Left ventricle myocardium inferior (tissue), 1 donor: ENCODE data around the gene CDH4. TPM values are rescaled to one million over a fixed set of nuclear protein-coding genes. Genes with fewer than 3 reads are reported as not detected.

Experiments
- DNase-seq: peaks from one replicate; pipeline ENCODE4 v3.0.0-alpha.2; 2020
- H3K27ac ChIP-seq: fragments of 200-600 bp; replicated peaks from 2 replicates; pipeline ENCODE4 v1.8.0; 2021
- H3K27me3 ChIP-seq: fragments of 200-600 bp; 2 replicates; pipeline ENCODE4 v1.8.0; 2021; ENCODE audit warnings: low read depth
- H3K36me3 ChIP-seq: fragments of 200-600 bp; 2 replicates; pipeline ENCODE4 v1.8.0; 2021
- H3K4me1 ChIP-seq: fragments of 200-600 bp; 2 replicates; pipeline ENCODE4 v1.8.0; 2021
- H3K4me3 ChIP-seq: fragments of 200-600 bp; 2 replicates; pipeline ENCODE4 v1.8.0; 2021; ENCODE audit warnings: mild to moderate bottlenecking, moderate library complexity
- H3K9me3 ChIP-seq: fragments of 200-600 bp; replicated peaks from 2 replicates; pipeline ENCODE4 v1.8.0; 2021
- intact Hi-C: fragments of 100-400 bp; cut with micrococcal nuclease; formaldehyde crosslinking; loops from one replicate; pipeline ENCODE4 v1.11.0; 2022
- total RNA-seq: library from RNA; stranded (reverse); fragmentation: NEBNext Ultra II Directional; extraction: Animal tissue kit (Norgen Biotek cat#: 25700); gene quantifications from one replicate; pipeline ENCODE4 v1.2.1, GENCODE V29; 2021
- TF ChIP-seq, protein P1 (sequence below): fragments of 200-600 bp; IDR thresholded peaks from 2 replicates; pipeline ENCODE4 v1.8.0; 2021; ENCODE audit warnings: antibody characterized with exemption, mild to moderate bottlenecking, borderline replicate concordance
- donor health status: DM: no; HTN: yes; CAD: no; lungs with severe emphysema.

CDH4 gene
- total RNA-seq, 1 donor from 2014 or later, result 0.05 TPM

DNA sequence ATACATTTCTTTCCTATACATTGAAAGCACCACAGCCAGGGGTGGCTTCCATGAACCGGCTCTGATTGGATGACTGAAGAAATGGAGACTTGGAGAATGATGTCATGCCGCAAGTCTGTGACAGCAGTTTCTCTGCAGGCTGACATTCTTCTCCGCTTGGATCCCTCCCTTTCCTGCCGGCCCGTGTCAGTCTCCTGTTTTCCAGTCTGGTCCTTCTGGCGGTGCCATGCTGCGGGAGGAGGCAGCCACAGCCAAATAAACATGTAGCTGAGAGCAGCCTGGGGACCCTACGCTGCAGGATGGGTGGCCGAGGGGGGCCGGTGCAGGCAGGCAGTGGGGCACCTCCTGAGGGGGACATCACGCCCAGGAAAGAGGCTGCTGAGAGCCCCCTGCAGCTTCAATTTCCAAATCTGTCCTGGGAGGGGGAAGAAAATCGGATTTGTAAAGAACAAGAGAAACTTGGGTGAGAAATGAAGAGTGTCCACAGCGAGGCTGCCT lies 635.6 kb downstream of the CDH4 start:
- Histone ChIP-seq H3K27ac (no peak overlapping the region), H3K27me3 (peaks cover 79% of the 10 kb centered on the region), H3K4me1 (no peaks in the 10 kb centered on the region), H3K36me3 (no peaks in the 10 kb centered on the region), H3K4me3 (no peak overlapping the region), H3K9me3 (no peaks in the 10 kb centered on the region)
- intact Hi-C loops, result no loop called here
- no peak for DNase-seq
- TF ChIP-seq, protein P1, sequence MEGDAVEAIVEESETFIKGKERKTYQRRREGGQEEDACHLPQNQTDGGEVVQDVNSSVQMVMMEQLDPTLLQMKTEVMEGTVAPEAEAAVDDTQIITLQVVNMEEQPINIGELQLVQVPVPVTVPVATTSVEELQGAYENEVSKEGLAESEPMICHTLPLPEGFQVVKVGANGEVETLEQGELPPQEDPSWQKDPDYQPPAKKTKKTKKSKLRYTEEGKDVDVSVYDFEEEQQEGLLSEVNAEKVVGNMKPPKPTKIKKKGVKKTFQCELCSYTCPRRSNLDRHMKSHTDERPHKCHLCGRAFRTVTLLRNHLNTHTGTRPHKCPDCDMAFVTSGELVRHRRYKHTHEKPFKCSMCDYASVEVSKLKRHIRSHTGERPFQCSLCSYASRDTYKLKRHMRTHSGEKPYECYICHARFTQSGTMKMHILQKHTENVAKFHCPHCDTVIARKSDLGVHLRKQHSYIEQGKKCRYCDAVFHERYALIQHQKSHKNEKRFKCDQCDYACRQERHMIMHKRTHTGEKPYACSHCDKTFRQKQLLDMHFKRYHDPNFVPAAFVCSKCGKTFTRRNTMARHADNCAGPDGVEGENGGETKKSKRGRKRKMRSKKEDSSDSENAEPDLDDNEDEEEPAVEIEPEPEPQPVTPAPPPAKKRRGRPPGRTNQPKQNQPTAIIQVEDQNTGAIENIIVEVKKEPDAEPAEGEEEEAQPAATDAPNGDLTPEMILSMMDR, result no peak

GRCh38 chr20:61888101-61888865 lies 636.2 kb downstream of the CDH4 start:
- Histone ChIP-seq H3K27ac (no peak overlapping the region), H3K4me3 (no peak overlapping the region), H3K4me1 (no peaks in the 10 kb centered on the region), H3K27me3 (peaks cover 72% of the 10 kb centered on the region), H3K9me3 (no peaks in the 10 kb centered on the region), H3K36me3 (no peaks in the 10 kb centered on the region)
- DNase-seq, result no peak
- TF ChIP-seq, protein P1, result no peak
- intact Hi-C loops, result no loop called here

GRCh38 chr20:61889659-61890058 lies 637.6 kb downstream of the CDH4 start:
- H3K4me1 ChIP-seq, result no peaks in the 10 kb centered on the region
- H3K4me3 ChIP-seq, result no peak overlapping the region
- H3K27ac ChIP-seq, result no peak overlapping the region
- peaks cover 59% of the 10 kb centered on the region for H3K27me3 ChIP-seq
- DNase-seq, result no peak
- intact Hi-C loops, result no loop called here
- TF ChIP-seq, protein P1, result no peak
- no peaks in the 10 kb centered on the region for H3K36me3 ChIP-seq
- H3K9me3 ChIP-seq, result no peaks in the 10 kb centered on the region

GRCh38 chr20:61890210-61890609 lies 638.1 kb downstream of the CDH4 start:
- intact Hi-C loops, result no loop called here
- DNase-seq, result no peak
- H3K27ac ChIP-seq, result no peak overlapping the region
- TF ChIP-seq, protein P1, result no peak
- H3K4me3 ChIP-seq, result no peak overlapping the region
- H3K4me1 ChIP-seq, result no peaks in the 10 kb centered on the region
- H3K36me3 ChIP-seq, result no peaks in the 10 kb centered on the region
- H3K9me3 ChIP-seq, result no peaks in the 10 kb centered on the region
- H3K27me3 ChIP-seq, result peaks cover 53% of the 10 kb centered on the region

GRCh38 chr20:61891476-61891875 lies 639.4 kb downstream of the CDH4 start:
- H3K27me3 ChIP-seq, result peaks cover 51% of the 10 kb centered on the region
- no peaks in the 10 kb centered on the region for H3K9me3 ChIP-seq
- H3K4me1 ChIP-seq, result no peaks in the 10 kb centered on the region
- TF ChIP-seq, protein P1, result no peak
- H3K27ac ChIP-seq, result no peak overlapping the region
- intact Hi-C loops, result no loop called here
- no peaks in the 10 kb centered on the region for H3K36me3 ChIP-seq
- no peak for DNase-seq
- no peak overlapping the region for H3K4me3 ChIP-seq
